GM23248 (cell line): Measurements from ENCODE around the gene RIC3.

Source experiments
- EZH2 ChIP-seq: fragments of 200-600 bp; sonication (generic); IDR thresholded peaks from 2 replicates; pipeline ENCODE4 v1.6.1; 2018; ENCODE audit warnings: antibody characterized with exemption, mild to moderate bottlenecking; ENCODE audit not compliant: insufficient read depth, poor library complexity, severe bottlenecking
- EZH2phosphoT487 ChIP-seq: fragments of 200-600 bp; sonication (generic); IDR thresholded peaks from 2 replicates; pipeline ENCODE4 v1.6.1; 2018; ENCODE audit warnings: antibody characterized with exemption, moderate library complexity, mild to moderate bottlenecking, low read depth; ENCODE audit not compliant: insufficient read depth

GRCh38 chr11:8069771-8070170 is 99.1 kb downstream of the RIC3 start:
- TF ChIP-seq EZH2phosphoT487 (no peak), EZH2 (no peak)
